ENCODE measurements around the gene NACA2. TPM values are rescaled to one million over a fixed set of nuclear protein-coding genes. Genes with fewer than 3 reads are reported as not detected.

Gene NACA2
- total and polyA plus RNA-seq, 2 donors (not counting 1 experiment from before 2014, with no cell fraction given) = not detected

GRCh38 chr17:61545335-61545938 lies 45.6 kb downstream of the NACA2 start:
- Histone ChIP-seq H3K9me3 (ENCODE audit: control extremely low read depth in 1 of 3, control insufficient read depth in 2 of 3, insufficient read depth in 1 of 3, low read length in 2 of 3) (peaks cover 4 to 6% (median 4%) of the 10 kb centered on the region in 3 donors), H3K9ac (ENCODE audit: low read length) (no peak overlapping the region), H3K4me2 (replicated peaks; ENCODE audit: low read depth, low read length, poor library complexity, severe bottlenecking) (no peak overlapping the region), H3K27me3 (replicated peaks in 1 of 4; ENCODE audit: control extremely low read depth in 1 of 4, control insufficient read depth in 3 of 4, insufficient read depth in 4 of 4, low read length in 3 of 4) (peaks cover 0 to 4% (median 1%) of the 10 kb centered on the region in 4 experiments), H4K20me1 (ENCODE audit: control insufficient read depth, insufficient read depth, low read length, poor library complexity, severe bottlenecking) (no peaks in the 10 kb centered on the region), H3K27ac (ENCODE audit: low read length in 2 of 2) (no peak overlapping the region), H3K4me1 (ENCODE audit: control insufficient read depth in 2 of 2, insufficient read depth in 2 of 2, low read length in 2 of 2) (no peaks in the 10 kb centered on the region), H3K4me3 (ENCODE audit: control extremely low read depth in 1 of 5, extremely low read depth in 1 of 5, insufficient read depth in 1 of 5, low read depth in 2 of 5, low read length in 4 of 5) (no peak overlapping the region), H2AFZ (ENCODE audit: insufficient read depth, low read depth, low read length, poor library complexity, severe bottlenecking) (no peak overlapping the region), H3K79me2 (ENCODE audit: control insufficient read depth, insufficient read depth, low read length) (no peaks in the 10 kb centered on the region), H3K36me3 (replicated peaks in 1 of 2; ENCODE audit: control extremely low read depth in 1 of 2, control insufficient read depth in 1 of 2, extremely low read depth in 1 of 2, insufficient read depth in 2 of 2, low read length in 1 of 2) (no peaks in the 10 kb centered on the region)
- no peak overlapping the region for H3K4me3 Mint-ChIP-seq
- intact Hi-C loops (cut with micrococcal nuclease) = no loop called here
- TF ChIP-seq EZH2 (IDR thresholded peaks at IDR 0.05; ENCODE audit: borderline replicate concordance, insufficient read depth, low read depth, low read length, poor library complexity, severe bottlenecking) = no peak
- no peak for TF ChIP-seq CTCF (IDR thresholded peaks at IDR 0.05)
- ChIA-PET CTCF (no interaction called here), POLR2A (no interaction called here)
- no peak overlapping the region for H3K27ac Mint-ChIP-seq
- WGBS (ENCODE audit: insufficient coverage) = no CpG with 5 or more reads among the region's 1 CpG
- no peaks in the 10 kb centered on the region for H3K4me1 Mint-ChIP-seq
- peaks cover 34% of the 10 kb centered on the region for H3K27me3 Mint-ChIP-seq
- no peak for DNase-seq
- H3K9me3 Mint-ChIP-seq (ENCODE audit: insufficient read depth) = peaks cover 6% of the 10 kb centered on the region
- no peak for ATAC-seq (ENCODE audit: low read depth)

- H3K27me3 ChIP-seq (replicated peaks in 1 of 4; ENCODE audit: control extremely low read depth in 1 of 4, control insufficient read depth in 3 of 4, insufficient read depth in 4 of 4, low read length in 3 of 4) = peaks cover 0 to 3% (median 1%) of the 10 kb centered on the region in 4 experiments
- intact Hi-C loops (cut with micrococcal nuclease) = no loop called here
- H2AFZ ChIP-seq (ENCODE audit: insufficient read depth, low read depth, low read length, poor library complexity, severe bottlenecking) = no peak overlapping the region
- no peak overlapping the region for H3K4me3 ChIP-seq (ENCODE audit: control extremely low read depth in 1 of 5, extremely low read depth in 1 of 5, insufficient read depth in 1 of 5, low read depth in 2 of 5, low read length in 4 of 5)
- H3K36me3 ChIP-seq (replicated peaks in 1 of 2; ENCODE audit: control extremely low read depth in 1 of 2, control insufficient read depth in 1 of 2, extremely low read depth in 1 of 2, insufficient read depth in 2 of 2, low read length in 1 of 2) = no peaks in the 10 kb centered on the region
- peaks cover 4 to 6% (median 4%) of the 10 kb centered on the region in 3 donors for H3K9me3 ChIP-seq (ENCODE audit: control extremely low read depth in 1 of 3, control insufficient read depth in 2 of 3, insufficient read depth in 1 of 3, low read length in 2 of 3)
- CTCF ChIA-PET = no interaction called here
- H3K27me3 Mint-ChIP-seq = peaks cover 35% of the 10 kb centered on the region
- H3K4me2 ChIP-seq (replicated peaks; ENCODE audit: low read depth, low read length, poor library complexity, severe bottlenecking) = no peak overlapping the region
- no peak overlapping the region for H3K27ac Mint-ChIP-seq
- peaks cover 10% of the 10 kb centered on the region for H3K9me3 Mint-ChIP-seq (ENCODE audit: insufficient read depth)
- H3K9ac ChIP-seq (ENCODE audit: low read length) = no peak overlapping the region
- DNase-seq = no peak
- no peaks in the 10 kb centered on the region for H3K4me1 Mint-ChIP-seq
- TF ChIP-seq EZH2 (IDR thresholded peaks at IDR 0.05; ENCODE audit: borderline replicate concordance, insufficient read depth, low read depth, low read length, poor library complexity, severe bottlenecking) (no peak), CTCF (IDR thresholded peaks at IDR 0.05) (no peak)
- POLR2A ChIA-PET = no interaction called here
- no peak overlapping the region for H3K4me3 Mint-ChIP-seq
- WGBS (ENCODE audit: insufficient coverage) = 83% methylated on average over 7 of the region's 9 CpGs
- H4K20me1 ChIP-seq (ENCODE audit: control insufficient read depth, insufficient read depth, low read length, poor library complexity, severe bottlenecking) = no peaks in the 10 kb centered on the region
- no peak for ATAC-seq (ENCODE audit: low read depth)
- no peaks in the 10 kb centered on the region for H3K4me1 ChIP-seq (ENCODE audit: control insufficient read depth in 2 of 2, insufficient read depth in 2 of 2, low read length in 2 of 2)
- H3K27ac ChIP-seq (ENCODE audit: low read length in 2 of 2) = no peak overlapping the region
- H3K79me2 ChIP-seq (ENCODE audit: control insufficient read depth, insufficient read depth, low read length) = no peaks in the 10 kb centered on the region
Observed at GRCh38 chr17:61543786-61544415, 47.1 kb downstream of the NACA2 start.

Measured in B cell (primary cell).